K562 (cell line): Measurements from ENCODE around the gene BCL2L12.
"Not testable (repeated sequence)": the region's sequence is repeated elsewhere in the genome, so short reads cannot be mapped to it uniquely, and the experiment has no call there.

Source experiments
- CEBPB ChIP-seq: fragments of 450-650 bp; IDR thresholded peaks from 2 replicates; pipeline ENCODE4 v1.6.1; 2016; ENCODE audit warnings: missing genetic modification characterization, missing compliant biosample characterization
- CEBPG ChIP-seq, 3 experiments: fragments of 200-800 bp in 1 of 3; sonication (Bioruptor generic) in 1 of 3; sonication (generic) in 1 of 3; formaldehyde crosslinking in 1 of 3; IDR thresholded peaks in 2 of 3; conservative IDR thresholded peaks in 1 of 3; 2 replicates each; pipeline versions ENCODE4 v1.6.1 to v1.8.0; 2016 to 2022; ENCODE audit warnings: missing compliant biosample characterization in 2 of 3, missing genetic modification characterization in 2 of 3, mild to moderate bottlenecking in 1 of 3, missing genetic modification reagents in 1 of 3
- CHD1 ChIP-seq: fragments of 200-600 bp; sonication (generic); IDR thresholded peaks from one replicate; pipeline ENCODE4 v1.6.1; 2012; ENCODE audit warnings: mild to moderate bottlenecking, moderate library complexity, low read length, inconsistent platforms
- CTBP1 ChIP-seq: fragments of 450-650 bp; IDR thresholded peaks from 2 replicates; pipeline ENCODE4 v1.6.1; 2016; ENCODE audit warnings: borderline replicate concordance
- POLR2H ChIP-seq: IDR thresholded peaks from 2 replicates; pipeline ENCODE4 v1.6.1; 2016; ENCODE audit warnings: missing genetic modification characterization, low read depth, mild to moderate bottlenecking, control low read depth, missing compliant biosample characterization, moderate library complexity
- PURB ChIP-seq: sonication (generic); formaldehyde crosslinking; IDR thresholded peaks from 2 replicates; pipeline ENCODE4 v1.9.0; 2021; ENCODE audit warnings: low read depth, mild to moderate bottlenecking, missing genetic modification reagents
- PYGO2 ChIP-seq: fragments of 450-650 bp; IDR thresholded peaks from 2 replicates; pipeline ENCODE4 v1.6.1; 2016; ENCODE audit warnings: mild to moderate bottlenecking, missing genetic modification characterization, moderate library complexity, missing compliant biosample characterization
- SIN3A ChIP-seq, 2 experiments: fragments of 150-350 bp in 1 of 2; IDR thresholded peaks; 2 replicates each; pipeline ENCODE4 v1.6.1; 2011 to 2016; ENCODE audit warnings: borderline replicate concordance in 2 of 2, low read depth in 2 of 2, low read length in 2 of 2, mild to moderate bottlenecking in 2 of 2, moderate library complexity in 2 of 2; ENCODE audit not compliant: control insufficient read depth in 1 of 2
- SMARCE1 ChIP-seq: fragments of 450-650 bp; IDR thresholded peaks from 2 replicates; pipeline ENCODE4 v1.7.1; 2016; ENCODE audit warnings: mild to moderate bottlenecking
- USF2 ChIP-seq: sonication (generic); formaldehyde crosslinking; IDR thresholded peaks from 2 replicates; pipeline ENCODE4 v1.5.0; 2020; ENCODE audit warnings: missing genetic modification reagents
- ZNF512 ChIP-seq: IDR thresholded peaks from 2 replicates; pipeline ENCODE4 v1.6.1; 2016; ENCODE audit warnings: missing genetic modification characterization, missing compliant biosample characterization
- TF ChIP-seq, protein P1 (sequence below), 3 experiments: IDR thresholded peaks in 2 of 3; conservative IDR thresholded peaks in 1 of 3; 2 replicates each; pipeline ENCODE4 v1.5.1; 2011 to 2012; ENCODE audit warnings: low read length in 3 of 3, mild to moderate bottlenecking in 3 of 3, control low read depth in 2 of 3, improper control_type of control experiment in 1 of 3, inconsistent platforms in 1 of 3, low read depth in 1 of 3, mixed read lengths in 1 of 3, moderate library complexity in 1 of 3; ENCODE audit not compliant: insufficient read depth in 2 of 3

DNA sequence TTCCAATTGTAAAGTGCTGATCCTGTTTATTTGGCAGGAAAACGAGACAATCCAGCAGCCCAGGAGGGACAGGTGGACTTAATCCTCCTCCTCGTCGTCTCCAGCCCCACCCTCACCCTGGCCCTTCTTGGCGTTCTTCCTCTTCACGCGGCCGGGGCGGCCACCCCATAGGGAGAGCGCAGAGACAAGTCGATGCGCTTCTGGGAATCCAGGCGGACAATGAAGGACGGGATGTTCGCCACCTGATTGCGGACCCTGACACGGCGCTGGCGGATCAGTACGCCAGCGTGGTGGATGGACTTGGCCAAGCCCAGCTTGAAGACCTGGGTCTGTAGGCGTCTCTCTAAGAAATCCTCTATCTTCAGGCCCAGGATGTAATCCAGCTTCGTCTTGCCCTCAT is 53.7 kb downstream of the BCL2L12 start:
- not testable (repeated sequence) for TF ChIP-seq CTBP1; PYGO2; CEBPB (tag); SIN3A (IDR thresholded peaks at IDR 0.05; ENCODE audit: borderline replicate concordance in 2 of 2, control insufficient read depth in 1 of 2, low read depth in 2 of 2, low read length in 2 of 2); SMARCE1; CEBPG (CRISPR knock-in tag; IDR thresholded peaks at IDR 0.05); CEBPG (tag; conservative IDR thresholded peaks at IDR 0.05 in 1 of 2, IDR thresholded peaks at IDR 0.05 in 1 of 2); ZNF512 (tag); CHD1; PURB; USF2 (CRISPR knock-in tag); POLR2H (tag)
- TF ChIP-seq, protein P1, sequence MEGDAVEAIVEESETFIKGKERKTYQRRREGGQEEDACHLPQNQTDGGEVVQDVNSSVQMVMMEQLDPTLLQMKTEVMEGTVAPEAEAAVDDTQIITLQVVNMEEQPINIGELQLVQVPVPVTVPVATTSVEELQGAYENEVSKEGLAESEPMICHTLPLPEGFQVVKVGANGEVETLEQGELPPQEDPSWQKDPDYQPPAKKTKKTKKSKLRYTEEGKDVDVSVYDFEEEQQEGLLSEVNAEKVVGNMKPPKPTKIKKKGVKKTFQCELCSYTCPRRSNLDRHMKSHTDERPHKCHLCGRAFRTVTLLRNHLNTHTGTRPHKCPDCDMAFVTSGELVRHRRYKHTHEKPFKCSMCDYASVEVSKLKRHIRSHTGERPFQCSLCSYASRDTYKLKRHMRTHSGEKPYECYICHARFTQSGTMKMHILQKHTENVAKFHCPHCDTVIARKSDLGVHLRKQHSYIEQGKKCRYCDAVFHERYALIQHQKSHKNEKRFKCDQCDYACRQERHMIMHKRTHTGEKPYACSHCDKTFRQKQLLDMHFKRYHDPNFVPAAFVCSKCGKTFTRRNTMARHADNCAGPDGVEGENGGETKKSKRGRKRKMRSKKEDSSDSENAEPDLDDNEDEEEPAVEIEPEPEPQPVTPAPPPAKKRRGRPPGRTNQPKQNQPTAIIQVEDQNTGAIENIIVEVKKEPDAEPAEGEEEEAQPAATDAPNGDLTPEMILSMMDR (IDR thresholded peaks at IDR 0.05 in 2 of 3, conservative IDR thresholded peaks at IDR 0.05 in 1 of 3; ENCODE audit: insufficient read depth in 2 of 3, low read depth in 1 of 3, low read length in 3 of 3) = not testable (repeated sequence)
